ENCODE data around the gene DIO1. TPM values are rescaled to one million over a fixed set of nuclear protein-coding genes. Genes with fewer than 3 reads are reported as not detected.

DIO1 gene
- total RNA-seq, 4 donors from 2014 or later = not detected

DNA sequence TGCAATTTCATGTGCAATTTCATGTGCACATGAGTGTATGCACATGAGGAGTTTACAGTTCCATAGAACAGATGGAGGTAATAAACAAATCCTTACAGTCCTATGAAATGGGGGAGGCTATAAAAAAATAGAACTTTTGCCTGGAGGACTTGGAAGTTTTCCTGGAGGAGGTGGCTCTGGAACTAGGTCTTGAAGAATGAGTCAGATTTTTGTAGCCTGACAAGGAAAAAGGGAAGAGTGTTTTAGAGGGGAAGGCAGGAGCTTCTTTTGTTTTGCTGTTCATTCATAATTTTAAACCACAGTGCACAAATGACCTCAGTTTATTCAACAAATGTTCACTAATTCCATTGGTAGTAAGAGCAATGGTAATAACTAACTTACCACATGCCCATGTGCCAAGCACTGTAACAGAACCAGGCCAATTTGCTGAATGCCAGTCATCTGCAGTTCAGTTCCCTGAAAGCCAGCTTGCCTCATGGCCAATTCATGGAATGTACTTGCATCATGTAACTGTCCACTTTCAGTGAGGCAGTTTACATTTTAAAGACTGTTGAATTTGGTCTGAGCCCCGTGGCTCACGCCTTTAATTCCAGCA lies 2.7 kb downstream of the DIO1 start:
- no peaks in the 10 kb centered on the region for H3K9me3 ChIP-seq
- intact Hi-C loops (cut with DNase I; ENCODE audit: low total_unique reads) (no loop called here), in situ Hi-C loops (cut with MboI; ENCODE audit: low pct_ligation_motif_present in 1 of 4, low pct_unique_long_range_greater_than_20kb in 1 of 4, low sequenced_read_pairs in 3 of 4) (no loop called here)
- no peak overlapping the region for H3K4me3 ChIP-seq
- no peak for TF ChIP-seq EP300 (IDR thresholded peaks at IDR 0.05; ENCODE audit: low read depth)
- no peak for TF ChIP-seq POLR2A (IDR thresholded peaks at IDR 0.05)
- TF ChIP-seq, protein P1, sequence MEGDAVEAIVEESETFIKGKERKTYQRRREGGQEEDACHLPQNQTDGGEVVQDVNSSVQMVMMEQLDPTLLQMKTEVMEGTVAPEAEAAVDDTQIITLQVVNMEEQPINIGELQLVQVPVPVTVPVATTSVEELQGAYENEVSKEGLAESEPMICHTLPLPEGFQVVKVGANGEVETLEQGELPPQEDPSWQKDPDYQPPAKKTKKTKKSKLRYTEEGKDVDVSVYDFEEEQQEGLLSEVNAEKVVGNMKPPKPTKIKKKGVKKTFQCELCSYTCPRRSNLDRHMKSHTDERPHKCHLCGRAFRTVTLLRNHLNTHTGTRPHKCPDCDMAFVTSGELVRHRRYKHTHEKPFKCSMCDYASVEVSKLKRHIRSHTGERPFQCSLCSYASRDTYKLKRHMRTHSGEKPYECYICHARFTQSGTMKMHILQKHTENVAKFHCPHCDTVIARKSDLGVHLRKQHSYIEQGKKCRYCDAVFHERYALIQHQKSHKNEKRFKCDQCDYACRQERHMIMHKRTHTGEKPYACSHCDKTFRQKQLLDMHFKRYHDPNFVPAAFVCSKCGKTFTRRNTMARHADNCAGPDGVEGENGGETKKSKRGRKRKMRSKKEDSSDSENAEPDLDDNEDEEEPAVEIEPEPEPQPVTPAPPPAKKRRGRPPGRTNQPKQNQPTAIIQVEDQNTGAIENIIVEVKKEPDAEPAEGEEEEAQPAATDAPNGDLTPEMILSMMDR (IDR thresholded peaks at IDR 0.05) = no peak
- peak in 1 of 3 donors; percentile 35 for TF ChIP-seq POLR2AphosphoS5 (IDR thresholded peaks at IDR 0.05)
- no peaks in the 10 kb centered on the region for H3K27me3 ChIP-seq
- 63% methylated on average over 2 of the region's 2 CpGs; no CpG with 5 or more reads in 1 of the 2 donors for WGBS, 2 donors (ENCODE audit: low coverage in 1 of 2)
- peak overlapping the region; percentile 30 to 83 (median 73) for H3K27ac ChIP-seq
- no peak for DNase-seq
- H3K36me3 ChIP-seq = no peaks in the 10 kb centered on the region
- H3K4me1 ChIP-seq = peaks cover 11 to 40% (median 23%) of the 10 kb centered on the region in 4 donors

DNA sequence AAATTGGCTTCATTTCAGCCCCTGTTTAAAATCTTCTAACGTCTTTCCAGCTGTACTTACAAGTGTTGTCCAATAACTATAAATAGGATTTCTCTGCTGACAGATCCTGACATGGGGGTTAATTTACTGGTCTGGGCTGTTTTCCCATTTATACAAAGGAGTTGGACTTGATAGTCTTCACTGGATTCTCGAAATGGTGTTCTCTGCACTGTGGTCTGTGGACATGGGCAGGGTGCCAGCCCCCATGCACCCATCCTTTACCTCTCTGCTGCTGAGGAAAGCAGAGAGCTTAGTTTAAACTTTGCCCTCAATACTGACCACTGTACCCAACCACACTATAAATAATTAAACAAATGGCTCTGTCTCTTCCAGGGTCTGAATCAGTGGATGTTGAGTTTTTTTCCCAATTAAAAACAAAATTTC lies 5.2 kb downstream of the DIO1 start:
- TF ChIP-seq, protein P1 (IDR thresholded peaks at IDR 0.05) = no peak
- TF ChIP-seq POLR2A (IDR thresholded peaks at IDR 0.05) = no peak
- TF ChIP-seq POLR2AphosphoS5 (IDR thresholded peaks at IDR 0.05) = no peak
- no peak for TF ChIP-seq EP300 (IDR thresholded peaks at IDR 0.05; ENCODE audit: low read depth)
- no peaks in the 10 kb centered on the region for H3K9me3 ChIP-seq
- H3K4me1 ChIP-seq = peaks cover 11 to 40% (median 23%) of the 10 kb centered on the region in 4 donors
- H3K27ac ChIP-seq = peak overlapping the region in 2 of 4 donors; percentile 5 to 7
- WGBS, 2 donors (ENCODE audit: low coverage in 1 of 2) = 0 to 8% methylated on average over 2 of the region's 2 CpGs
- H3K4me3 ChIP-seq = no peak overlapping the region
- DNase-seq = peak; percentile 26
- H3K36me3 ChIP-seq = no peaks in the 10 kb centered on the region
- no peaks in the 10 kb centered on the region for H3K27me3 ChIP-seq
- intact Hi-C loops (cut with DNase I; ENCODE audit: low total_unique reads) = no loop called here
- in situ Hi-C loops (cut with MboI; ENCODE audit: low pct_ligation_motif_present in 1 of 4, low pct_unique_long_range_greater_than_20kb in 1 of 4, low sequenced_read_pairs in 3 of 4) = no loop called here

DNA sequence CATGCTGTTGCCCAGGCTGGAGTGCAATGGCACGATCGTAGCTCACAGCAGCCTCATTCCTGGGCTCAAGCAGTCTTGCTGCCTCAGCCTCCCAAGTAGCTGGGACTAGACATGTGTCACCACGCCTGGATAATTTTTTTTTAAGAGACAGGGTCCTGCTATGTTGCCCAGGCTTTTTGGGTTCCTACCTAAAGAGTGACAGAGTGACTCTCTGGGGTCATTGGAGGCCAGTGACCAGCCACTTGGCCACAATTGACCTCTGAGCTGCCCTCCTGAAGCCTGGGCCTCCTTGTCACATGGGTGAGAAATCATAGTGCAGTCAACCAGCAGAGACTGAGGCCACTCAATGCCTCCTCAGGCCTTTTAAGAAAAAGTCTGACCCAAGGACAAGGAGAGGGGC lies 5.7 kb downstream of the DIO1 start:
- 68 to 90% methylated on average over 3 of the region's 3 CpGs for WGBS, 2 donors (ENCODE audit: low coverage in 1 of 2)
- no peak overlapping the region for H3K27ac ChIP-seq
- H3K4me1 ChIP-seq = peaks cover 11 to 40% (median 23%) of the 10 kb centered on the region in 4 donors
- in situ Hi-C loops (cut with MboI; ENCODE audit: low pct_ligation_motif_present in 1 of 4, low pct_unique_long_range_greater_than_20kb in 1 of 4, low sequenced_read_pairs in 3 of 4) (no loop called here), intact Hi-C loops (cut with DNase I; ENCODE audit: low total_unique reads) (no loop called here)
- no peaks in the 10 kb centered on the region for H3K27me3 ChIP-seq
- no peaks in the 10 kb centered on the region for H3K9me3 ChIP-seq
- no peaks in the 10 kb centered on the region for H3K36me3 ChIP-seq
- DNase-seq = no peak
- H3K4me3 ChIP-seq = no peak overlapping the region
- TF ChIP-seq EP300 (IDR thresholded peaks at IDR 0.05; ENCODE audit: low read depth) = no peak
- TF ChIP-seq, protein P1 (IDR thresholded peaks at IDR 0.05) = no peak
- no peak for TF ChIP-seq POLR2A (IDR thresholded peaks at IDR 0.05)

DNA sequence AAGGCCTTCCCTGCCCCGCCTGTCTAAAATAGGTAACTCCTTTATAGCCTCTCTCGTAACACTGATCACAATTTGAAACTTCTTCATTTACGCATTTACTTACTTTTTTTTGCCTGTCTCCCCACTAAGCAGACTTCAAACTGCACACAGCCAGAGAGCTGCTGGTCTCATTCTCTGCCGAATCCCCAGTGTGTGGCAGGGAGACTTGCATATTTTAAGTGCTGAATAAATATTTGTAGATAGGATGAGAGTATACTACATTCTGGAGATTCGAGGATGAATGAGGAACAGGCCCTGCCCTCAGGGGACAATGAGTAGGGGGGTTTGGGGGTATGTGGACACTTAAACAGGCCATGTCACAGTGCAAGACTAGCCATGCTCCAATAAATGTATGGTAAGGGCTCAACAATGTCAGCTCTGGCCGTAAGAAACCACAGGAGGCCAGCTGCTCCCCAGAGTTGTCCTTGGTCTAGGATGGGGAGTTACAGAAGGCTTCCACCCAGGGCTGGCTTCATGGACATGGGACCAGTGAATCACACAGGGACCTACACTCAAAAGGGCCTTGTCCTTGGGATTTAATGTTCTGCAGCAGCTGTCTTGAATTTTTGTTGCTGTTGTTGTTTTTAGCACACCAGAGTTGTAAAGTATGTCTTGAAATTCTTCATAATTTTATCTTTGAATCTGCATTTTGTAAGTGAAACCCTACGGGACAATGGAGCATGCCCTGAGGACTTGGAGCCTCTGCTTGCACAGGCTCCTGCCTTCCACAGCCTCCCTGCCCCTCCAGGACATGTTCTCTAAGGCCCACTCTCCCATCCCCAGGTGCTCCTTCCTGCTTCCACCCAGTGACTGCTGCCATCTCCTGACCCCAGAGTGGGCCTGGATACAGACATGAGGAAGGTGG lies 8.5 kb downstream of the DIO1 start:
- H3K27ac ChIP-seq = no peak overlapping the region
- H3K4me1 ChIP-seq = peaks cover under 1 to 23% (median 10%) of the 10 kb centered on the region in 4 donors
- H3K4me3 ChIP-seq = no peak overlapping the region
- no peaks in the 10 kb centered on the region for H3K9me3 ChIP-seq
- DNase-seq = no peak
- intact Hi-C loops (cut with DNase I; ENCODE audit: low total_unique reads) (no loop called here), in situ Hi-C loops (cut with MboI; ENCODE audit: low pct_ligation_motif_present in 1 of 4, low pct_unique_long_range_greater_than_20kb in 1 of 4, low sequenced_read_pairs in 3 of 4) (no loop called here)
- WGBS, 2 donors (ENCODE audit: low coverage in 1 of 2) = 69 to 80% methylated on average over 4 to 7 of the region's 7 CpGs
- no peaks in the 10 kb centered on the region for H3K36me3 ChIP-seq
- no peaks in the 10 kb centered on the region for H3K27me3 ChIP-seq
- no peak for TF ChIP-seq POLR2AphosphoS5 (IDR thresholded peaks at IDR 0.05)
- no peak for TF ChIP-seq EP300 (IDR thresholded peaks at IDR 0.05; ENCODE audit: low read depth)
- TF ChIP-seq, protein P1 (IDR thresholded peaks at IDR 0.05) = no peak
- no peak for TF ChIP-seq POLR2A (IDR thresholded peaks at IDR 0.05)

Data from transverse colon (tissue), 4 donors.